H1 (cell line): ENCODE measurements around the gene UNC50. TPM values are rescaled to one million over a fixed set of nuclear protein-coding genes. Genes with fewer than 3 reads are reported as not detected.

Source experiments
- CTCF ChIA-PET: fragments of 300-600 bp; sonication (Branson Sonifier 250); formaldehyde crosslinking; loops from one replicate; lab custom pipeline; 2021; ENCODE audit not compliant: partially characterized antibody; lab: Charles Lee
- POLR2A ChIA-PET: fragments of 300-600 bp; sonication (Branson Sonifier 250); formaldehyde crosslinking; loops from one replicate; lab custom pipeline; 2021; ENCODE audit warnings: inconsistent platforms; ENCODE audit not compliant: partially characterized antibody; lab: Charles Lee
- DNase-seq, 2 experiments: peaks; one replicate each; pipeline versions ENCODE4 v3.0.0 to v3.0.0-alpha.2; 2010 to 2022; ENCODE audit warnings: low spot score in 2 of 2, low read depth in 1 of 2, mixed read lengths in 1 of 2
- FAIRE-seq: peaks from 2 replicates; lab custom pipeline; 2011; peaks lifted over from hg19 to GRCh38; lab: Jason Lieb, UNC
- H2AFZ ChIP-seq: 2 replicates; pipeline ENCODE4 v1.8.1; 2012; ENCODE audit warnings: low read length, inconsistent platforms
- H2AK5ac ChIP-seq: 2 replicates; pipeline ENCODE4 v1.6.1; 2013; ENCODE audit warnings: low read depth, low read length
- H2BK120ac ChIP-seq: replicated peaks from 2 replicates; pipeline ENCODE3; 2013; ENCODE audit warnings: low read depth, low read length, inconsistent platforms
- H2BK12ac ChIP-seq: 2 replicates; pipeline ENCODE4 v1.6.1; 2013; ENCODE audit warnings: low read depth, low read length
- H2BK15ac ChIP-seq: 2 replicates; pipeline ENCODE4 v1.6.1; 2013; ENCODE audit warnings: low read length
- H2BK20ac ChIP-seq: 2 replicates; pipeline ENCODE4 v1.6.1; 2013; ENCODE audit warnings: low read length
- H2BK5ac ChIP-seq: 2 replicates; pipeline ENCODE4 v1.6.1; 2013; ENCODE audit warnings: low read depth, low read length
- H3K14ac ChIP-seq: 2 replicates; pipeline ENCODE4 v1.6.1; 2013; ENCODE audit warnings: inconsistent platforms; ENCODE audit not compliant: insufficient read length
- H3K18ac ChIP-seq: 2 replicates; pipeline ENCODE4 v1.6.1; 2013; ENCODE audit warnings: low read length; ENCODE audit errors: extremely low read depth
- H3K23ac ChIP-seq: 2 replicates; pipeline ENCODE4 v1.6.1; 2013; ENCODE audit warnings: inconsistent platforms; ENCODE audit not compliant: insufficient read length
- H3K23me2 ChIP-seq: 2 replicates; pipeline ENCODE4 v1.6.1; 2013; ENCODE audit warnings: low read depth, low read length
- H3K27ac ChIP-seq: 2 replicates; pipeline ENCODE4 v1.6.1; 2011; ENCODE audit warnings: low read depth, low read length, inconsistent platforms
- H3K27me3 ChIP-seq, 4 experiments: replicated peaks in 1 of 4; 1 replicate in 1 of 4; 2 replicates in 3 of 4; pipeline versions ENCODE4 v1.6.1 to v1.8.1; 2011 to 2013; ENCODE audit warnings: low read length in 3 of 4, mild to moderate bottlenecking in 3 of 4, inconsistent platforms in 2 of 4, mixed read lengths in 2 of 4, moderate library complexity in 1 of 4; ENCODE audit not compliant: control insufficient read depth in 3 of 4, insufficient read depth in 3 of 4; ENCODE audit errors: extremely low read depth in 1 of 4
- H3K36me3 ChIP-seq, 4 experiments: 2 replicates each; pipeline versions ENCODE4 v1.6.1 to v1.8.1; 2011 to 2013; ENCODE audit warnings: mild to moderate bottlenecking in 4 of 4, low read length in 3 of 4, moderate library complexity in 2 of 4, control low read depth in 1 of 4, inconsistent platforms in 1 of 4; ENCODE audit not compliant: insufficient read depth in 4 of 4, control insufficient read depth in 2 of 4
- H3K4ac ChIP-seq: replicated peaks from 2 replicates; pipeline ENCODE3; 2013; ENCODE audit warnings: low read length, low read depth, mixed read lengths, inconsistent platforms; ENCODE audit not compliant: insufficient read length
- H3K4me1 ChIP-seq, 4 experiments: replicated peaks in 1 of 4; 1 replicate in 1 of 4; 2 replicates in 3 of 4; pipeline versions ENCODE4 v1.6.1 to v1.8.1; 2011 to 2013; ENCODE audit warnings: low read length in 3 of 4, inconsistent platforms in 2 of 4, mixed read lengths in 1 of 4; ENCODE audit not compliant: insufficient read depth in 4 of 4, control insufficient read depth in 3 of 4
- H3K4me2 ChIP-seq, 2 experiments: 2 replicates each; pipeline versions ENCODE4 v1.6.1 to v1.8.1; 2011 to 2013; ENCODE audit warnings: low read depth in 2 of 2, low read length in 2 of 2, control low read depth in 1 of 2, inconsistent platforms in 1 of 2, mild to moderate bottlenecking in 1 of 2; ENCODE audit not compliant: insufficient read depth in 1 of 2
- H3K4me3 ChIP-seq, 4 experiments: fragments of 200-600, 300-600 bp in 1 of 4; sonication (generic), shearing (Covaris generic), sonication (Bioruptor Twin) in 1 of 4; 2 replicates each; pipeline versions ENCODE4 v1.5.1 to v1.8.1; 2011 to 2016; ENCODE audit warnings: low read length in 4 of 4, low read depth in 3 of 4, control low read depth in 2 of 4, inconsistent platforms in 2 of 4, mild to moderate bottlenecking in 2 of 4, mixed read lengths in 1 of 4, moderate library complexity in 1 of 4; ENCODE audit not compliant: insufficient read depth in 2 of 4; ENCODE audit errors: extremely low read depth in 1 of 4
- H3K56ac ChIP-seq: replicated peaks from 2 replicates; pipeline ENCODE3; 2013; ENCODE audit warnings: low read depth, mild to moderate bottlenecking, mixed read lengths, low read length, inconsistent platforms; ENCODE audit not compliant: insufficient read length
- H3K79me1 ChIP-seq: 2 replicates; pipeline ENCODE4 v1.6.1; 2013; ENCODE audit warnings: low read depth, low read length, control low read depth
- H3K79me2 ChIP-seq, 2 experiments: 2 replicates each; pipeline versions ENCODE4 v1.6.1 to v1.8.1; 2012 to 2013; ENCODE audit warnings: low read length in 2 of 2, mild to moderate bottlenecking in 2 of 2, inconsistent platforms in 1 of 2; ENCODE audit not compliant: insufficient read depth in 2 of 2, control insufficient read depth in 1 of 2
- H3K9ac ChIP-seq, 4 experiments: replicated peaks in 1 of 4; 1 replicate in 1 of 4; 2 replicates in 3 of 4; pipeline versions ENCODE4 v1.6.1 to v1.8.1; 2011 to 2013; ENCODE audit warnings: low read depth in 3 of 4, low read length in 3 of 4, control low read depth in 2 of 4, mild to moderate bottlenecking in 2 of 4, moderate library complexity in 2 of 4, inconsistent platforms in 1 of 4; ENCODE audit errors: extremely low read depth in 1 of 4
- H3K9me3 ChIP-seq, 2 experiments: 2 replicates each; pipeline versions ENCODE4 v1.6.1 to v1.8.1; 2012 to 2013; ENCODE audit warnings: mild to moderate bottlenecking in 2 of 2, moderate library complexity in 2 of 2, control low read depth in 1 of 2, inconsistent platforms in 1 of 2, low read depth in 1 of 2, low read length in 1 of 2, mixed read lengths in 1 of 2; ENCODE audit not compliant: insufficient read depth in 2 of 2
- H4K20me1 ChIP-seq, 2 experiments: replicated peaks in 1 of 2; 2 replicates each; pipeline versions ENCODE3 to v1.8.1; 2011 to 2013; ENCODE audit warnings: inconsistent platforms in 2 of 2, low read length in 2 of 2, mild to moderate bottlenecking in 1 of 2; ENCODE audit not compliant: insufficient read depth in 2 of 2, control insufficient read depth in 1 of 2
- H4K5ac ChIP-seq: 2 replicates; pipeline ENCODE4 v1.6.1; 2013; ENCODE audit warnings: low read length, low read depth, mixed read lengths, inconsistent platforms; ENCODE audit not compliant: insufficient read length
- H4K8ac ChIP-seq: 2 replicates; pipeline ENCODE4 v1.8.0; 2013; ENCODE audit warnings: mild to moderate bottlenecking, moderate library complexity, low read length, inconsistent platforms; ENCODE audit not compliant: insufficient read depth; ENCODE audit errors: extremely low read depth
- H4K91ac ChIP-seq: replicated peaks from 2 replicates; pipeline ENCODE3; 2013; ENCODE audit warnings: low read length, mixed read lengths, inconsistent platforms; ENCODE audit not compliant: insufficient read length
- RFX5 ChIP-seq: IDR thresholded peaks from 2 replicates; pipeline ENCODE4 v1.6.1; 2011; ENCODE audit warnings: low read depth, low read length, improper control_type of control experiment, borderline replicate concordance
- TBP ChIP-seq: IDR thresholded peaks from 2 replicates; pipeline ENCODE4 v1.6.1; 2011; ENCODE audit warnings: low read depth, low read length, improper control_type of control experiment
- TCF12 ChIP-seq: IDR thresholded peaks from 2 replicates; pipeline ENCODE4 v1.6.1; 2011; ENCODE audit warnings: low read depth, mild to moderate bottlenecking, low read length
- WGBS, 2 experiments: shearing (Covaris generic) in 1 of 2; methylation state at CpG; one replicate each; pipeline versions ENCODE4 v1.1.6 to v1.1.7; 2013 to 2015; ENCODE audit warnings: low lambda C conversion rate in 2 of 2, mixed read lengths in 2 of 2, inconsistent platforms in 1 of 2, low coverage in 1 of 2, missing lambda C conversion rate in 1 of 2; ENCODE audit not compliant: insufficient replicate concordance in 2 of 2, insufficient coverage in 1 of 2, insufficient read length in 1 of 2; ENCODE audit errors: extremely low coverage in 1 of 2, missing lambda C conversion rate in 1 of 2; 5-methylcytosine and 5-hydroxymethylcytosine counted together
- polyA plus RNA-seq, 7 experiments: library from polyadenylated mRNA; depleted of rRNA in 3 of 7; stranded (reverse) in 5 of 7; unstranded in 2 of 7; fragments of >200 nt in 5 of 7; fragments of 200-250 nt in 2 of 7; gene quantifications; 1 replicate in 5 of 7; 2 replicates in 1 of 7; 4 replicates in 1 of 7; pipeline versions ENCODE4 v1.2.1 to v1.2.3, GENCODE V29; 2011 to 2013; ENCODE audit warnings: missing spikeins in 2 of 7, mixed read lengths in 2 of 7
- total RNA-seq: library from RNA; stranded (reverse); fragmentation: NEBNext Ultra II Directional; extraction: Animal tissue kit (Norgen Biotek cat#: 25700); gene quantifications from 2 replicates; pipeline ENCODE4 v1.2.1, GENCODE V29; 2021

Gene UNC50
- total and polyA plus RNA-seq, 2 of the 8 experiments (the other 6 are each of a cell fraction or from before 2014, with no cell fraction given), result 33.4 to 58.5 TPM

- H4K5ac ChIP-seq, result no peak overlapping the region
- H3K4ac ChIP-seq, result no peak overlapping the region
- H2AK5ac ChIP-seq, result no peak overlapping the region
- H2BK20ac ChIP-seq, result no peak overlapping the region
- H3K4me2 ChIP-seq, result no peak overlapping the region
- H3K9me3 ChIP-seq, result no peaks in the 10 kb centered on the region
- CTCF ChIA-PET, result interaction anchor here (1.0 to 2.2 kb wide), 2 partner anchors 29 to 126 kb away, joined by 3 to 6 read pairs; no protein-coding TSS in a partner anchor
- H2BK15ac ChIP-seq, result no peak overlapping the region
- no peaks in the 10 kb centered on the region for H3K27me3 ChIP-seq
- TF ChIP-seq TBP (no peak), TCF12 (no peak), RFX5 (no peak)
- H4K20me1 ChIP-seq, result peaks cover 0 to 7% of the 10 kb centered on the region in 2 experiments
- H3K79me1 ChIP-seq, result no peaks in the 10 kb centered on the region
- no peak for DNase-seq
- no peak overlapping the region for H4K8ac ChIP-seq
- no peak overlapping the region for H2BK12ac ChIP-seq
- H3K36me3 ChIP-seq, result peaks cover 8 to 28% (median 14%) of the 10 kb centered on the region in 4 experiments
- no peaks in the 10 kb centered on the region for H3K79me2 ChIP-seq
- no peak overlapping the region for H2BK5ac ChIP-seq
- no peak overlapping the region for H2AFZ ChIP-seq
- no peak overlapping the region for H3K14ac ChIP-seq
- H3K4me3 ChIP-seq, result no peak overlapping the region
- H4K91ac ChIP-seq, result no peak overlapping the region
- H3K27ac ChIP-seq, result no peak overlapping the region
- POLR2A ChIA-PET, result no interaction called here
- WGBS, 2 experiments, result 86% methylated on average over 15 of the region's 15 CpGs; no CpG with 5 or more reads in 1 of the 2 experiments
- FAIRE-seq, result no peak
- H3K23ac ChIP-seq, result no peak overlapping the region
- H3K18ac ChIP-seq, result no peak overlapping the region
- no peak overlapping the region for H3K9ac ChIP-seq
- no peak overlapping the region for H3K56ac ChIP-seq
- H3K4me1 ChIP-seq, result no peaks in the 10 kb centered on the region
- no peak overlapping the region for H2BK120ac ChIP-seq
- no peaks in the 10 kb centered on the region for H3K23me2 ChIP-seq
These were observed 35.7 kb upstream of the UNC50 start for GRCh38 chr2:98572676-98573075.
